MM.1S (cell line): ENCODE results near the gene HDAC7.

ENCODE experiments used
- DNase-seq: peaks from one replicate; pipeline ENCODE4 v3.0.0-alpha.2; 2015
- H2AFZ ChIP-seq: fragments of 300-600 bp; sonication (generic); 2 replicates; pipeline ENCODE4 v1.6.0; 2016; ENCODE audit warnings: antibody characterized with exemption, low read length
- H3F3A ChIP-seq: fragments of 300-600 bp; sonication (generic); 2 replicates; pipeline ENCODE4 v1.6.1; 2016; ENCODE audit warnings: mild to moderate bottlenecking, antibody characterized with exemption, low read length, moderate library complexity, mixed read lengths; ENCODE audit not compliant: insufficient read depth
- H3K27ac ChIP-seq: fragments of 300-600 bp; sonication (generic); 2 replicates; pipeline ENCODE4 v1.5.1; 2016; ENCODE audit warnings: mild to moderate bottlenecking, low read length
- H3K27me3 ChIP-seq: fragments of 300-600 bp; sonication (generic); replicated peaks from 2 replicates; pipeline ENCODE4 v1.6.0; 2016; ENCODE audit warnings: low read length; ENCODE audit not compliant: insufficient read depth
- H3K36me3 ChIP-seq: fragments of 300-600 bp; sonication (generic); replicated peaks from 2 replicates; pipeline ENCODE4 v1.6.1; 2016; ENCODE audit warnings: mild to moderate bottlenecking, low read length, mixed read lengths; ENCODE audit not compliant: insufficient read depth
- H3K4me1 ChIP-seq: fragments of 300-600 bp; sonication (generic); 2 replicates; pipeline ENCODE4 v1.6.1; 2016; ENCODE audit warnings: low read length, mixed read lengths
- H3K4me2 ChIP-seq: fragments of 300-600 bp; sonication (generic); 2 replicates; pipeline ENCODE4 v1.6.0; 2016; ENCODE audit warnings: low read depth, low read length
- H3K4me3 ChIP-seq: fragments of 300-600 bp; sonication (generic); 2 replicates; pipeline ENCODE4 v1.5.1; 2016; ENCODE audit warnings: low read length, mixed read lengths
- H3K79me2 ChIP-seq: fragments of 300-600 bp; sonication (generic); 2 replicates; pipeline ENCODE4 v1.6.1; 2016; ENCODE audit warnings: mixed run types, low read length, mixed read lengths
- H3K9ac ChIP-seq: fragments of 300-600 bp; sonication (generic); 2 replicates; pipeline ENCODE4 v1.6.1; 2016; ENCODE audit warnings: low read length, mixed read lengths
- H3K9me2 ChIP-seq: fragments of 300-600 bp; sonication (generic); replicated peaks from 2 replicates; pipeline ENCODE4 v1.6.1; 2016; ENCODE audit warnings: mild to moderate bottlenecking, low read length, mixed read lengths; ENCODE audit not compliant: insufficient read depth
- H3K9me3 ChIP-seq: fragments of 300-600 bp; sonication (generic); replicated peaks from 2 replicates; pipeline ENCODE4 v1.6.1; 2016; ENCODE audit warnings: mild to moderate bottlenecking, low read length, mixed read lengths; ENCODE audit not compliant: insufficient read depth
- H4K20me1 ChIP-seq: fragments of 300-600 bp; sonication (generic); 2 replicates; pipeline ENCODE4 v1.6.1; 2016; ENCODE audit warnings: mild to moderate bottlenecking, low read length, moderate library complexity, mixed read lengths; ENCODE audit not compliant: insufficient read depth
- EZH2 ChIP-seq: fragments of 300-600 bp; sonication (generic); optimal IDR thresholded peaks from 2 replicates; pipeline ENCODE3; 2017; ENCODE audit warnings: low read depth, mild to moderate bottlenecking, antibody characterized with exemption, low read length, mixed read lengths
- EZH2phosphoT487 ChIP-seq: fragments of 300-600 bp; sonication (generic); IDR thresholded peaks from 2 replicates; pipeline ENCODE4 v1.6.1; 2018; ENCODE audit warnings: antibody characterized with exemption, low read length
- TF ChIP-seq, protein P1 (sequence below): fragments of 300-600 bp; sonication (generic); IDR thresholded peaks from 2 replicates; pipeline ENCODE4 v1.5.1; 2016; ENCODE audit warnings: antibody characterized with exemption, low read length, mixed read lengths

Gene HDAC7

DNA sequence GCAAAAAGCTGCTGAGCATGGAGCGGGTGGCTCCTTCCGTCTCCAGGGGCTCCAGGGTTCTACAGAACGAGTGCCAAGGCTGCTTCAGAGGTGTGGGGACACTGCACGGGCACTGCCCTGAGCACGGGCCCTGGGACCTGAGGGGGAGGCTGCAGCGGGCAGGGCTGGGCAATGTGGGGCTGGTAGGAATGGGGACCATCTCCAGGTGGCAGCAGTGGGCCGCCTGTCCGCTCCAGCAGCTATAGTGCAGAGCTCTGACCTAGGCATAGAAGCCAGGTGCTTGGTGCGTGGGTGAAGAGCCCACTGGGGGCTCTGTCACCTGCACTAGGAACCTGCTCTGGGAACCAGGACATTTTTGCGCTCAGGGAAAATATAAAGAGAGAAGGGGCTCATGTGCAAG, 22.3 kb downstream of the HDAC7 start:
- no peak for TF ChIP-seq EZH2
- TF ChIP-seq, protein P1, sequence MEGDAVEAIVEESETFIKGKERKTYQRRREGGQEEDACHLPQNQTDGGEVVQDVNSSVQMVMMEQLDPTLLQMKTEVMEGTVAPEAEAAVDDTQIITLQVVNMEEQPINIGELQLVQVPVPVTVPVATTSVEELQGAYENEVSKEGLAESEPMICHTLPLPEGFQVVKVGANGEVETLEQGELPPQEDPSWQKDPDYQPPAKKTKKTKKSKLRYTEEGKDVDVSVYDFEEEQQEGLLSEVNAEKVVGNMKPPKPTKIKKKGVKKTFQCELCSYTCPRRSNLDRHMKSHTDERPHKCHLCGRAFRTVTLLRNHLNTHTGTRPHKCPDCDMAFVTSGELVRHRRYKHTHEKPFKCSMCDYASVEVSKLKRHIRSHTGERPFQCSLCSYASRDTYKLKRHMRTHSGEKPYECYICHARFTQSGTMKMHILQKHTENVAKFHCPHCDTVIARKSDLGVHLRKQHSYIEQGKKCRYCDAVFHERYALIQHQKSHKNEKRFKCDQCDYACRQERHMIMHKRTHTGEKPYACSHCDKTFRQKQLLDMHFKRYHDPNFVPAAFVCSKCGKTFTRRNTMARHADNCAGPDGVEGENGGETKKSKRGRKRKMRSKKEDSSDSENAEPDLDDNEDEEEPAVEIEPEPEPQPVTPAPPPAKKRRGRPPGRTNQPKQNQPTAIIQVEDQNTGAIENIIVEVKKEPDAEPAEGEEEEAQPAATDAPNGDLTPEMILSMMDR: peak; percentile 47
- Histone ChIP-seq H3K4me3 (no peak overlapping the region), H3K4me2 (no peak overlapping the region), H3K27me3 (no peaks in the 10 kb centered on the region), H3K4me1 (no peaks in the 10 kb centered on the region), H3K9me2 (no peaks in the 10 kb centered on the region), H2AFZ (no peak overlapping the region), H3K27ac (no peak overlapping the region), H3K9me3 (no peaks in the 10 kb centered on the region), H4K20me1 (no peaks in the 10 kb centered on the region), H3K36me3 (no peaks in the 10 kb centered on the region), H3K9ac (no peak overlapping the region), H3F3A (no peaks in the 10 kb centered on the region), H3K79me2 (peaks cover 53% of the 10 kb centered on the region)
- no peak for DNase-seq

DNA sequence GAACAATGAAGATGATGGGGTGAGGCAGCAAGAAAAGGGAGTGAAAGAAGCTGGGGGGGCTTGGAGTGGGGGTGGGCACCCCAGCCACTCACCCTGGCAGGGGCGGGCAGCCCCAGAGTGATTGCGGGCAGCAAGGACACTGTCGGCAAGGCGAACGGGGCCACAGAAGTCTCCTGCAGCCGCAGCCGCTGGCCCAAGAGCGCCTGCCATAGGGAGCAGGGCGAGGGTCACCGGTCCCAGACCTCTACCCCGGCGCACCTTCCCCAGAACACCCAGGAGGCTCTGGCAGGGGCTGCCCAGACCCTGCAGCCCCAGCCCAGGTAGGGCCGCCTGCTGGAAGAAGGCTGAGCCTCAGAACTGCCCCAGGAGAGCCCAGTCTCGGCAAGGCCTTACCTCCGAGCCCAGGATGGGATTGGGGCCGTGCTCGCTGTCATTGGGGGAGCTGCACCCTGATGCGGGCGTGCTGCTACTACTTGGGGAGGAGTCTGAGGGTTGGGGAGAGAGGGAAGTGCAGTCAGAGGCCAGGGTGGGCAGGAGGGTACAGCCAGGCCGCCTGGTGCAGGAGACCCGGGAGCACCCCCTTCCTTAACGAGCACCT, 23.8 kb downstream of the HDAC7 start:
- H3K27ac ChIP-seq: no peak overlapping the region
- TF ChIP-seq, protein P1: no peak
- TF ChIP-seq EZH2phosphoT487 (no peak), EZH2 (no peak)

DNA sequence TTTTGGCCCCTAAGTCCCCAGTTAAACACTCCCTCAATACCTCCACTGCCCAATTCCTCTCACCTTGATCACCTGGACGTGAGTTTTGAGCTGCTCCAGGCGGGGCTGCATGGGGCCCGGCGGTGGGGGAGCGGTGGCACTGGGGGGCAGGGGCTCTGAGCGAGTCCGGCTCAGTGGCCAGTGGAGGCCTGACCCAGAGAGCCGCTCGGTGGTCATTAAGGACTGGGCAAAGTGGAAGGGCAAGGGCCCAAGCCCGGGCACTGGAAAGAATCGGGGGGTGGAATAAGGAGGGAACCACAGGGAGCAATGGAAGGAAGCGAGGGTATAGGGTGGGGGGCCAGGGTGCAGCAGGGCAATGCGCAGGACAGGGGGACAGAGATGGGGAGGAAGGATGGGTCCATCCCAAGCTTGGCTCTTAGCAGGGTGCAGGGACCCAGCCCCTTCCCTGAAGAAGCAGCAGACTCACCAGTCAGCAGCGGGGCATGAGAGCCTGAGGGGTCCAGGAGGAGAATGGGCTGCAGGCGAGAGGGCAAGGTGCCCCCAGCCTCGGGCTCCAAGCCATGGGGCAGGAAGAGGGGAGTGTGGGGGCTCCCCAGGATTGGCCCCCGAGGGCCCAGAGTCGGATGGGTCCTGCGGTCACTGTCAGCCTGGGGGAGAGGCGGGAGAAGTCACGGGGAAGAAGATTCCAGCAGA, 24.4 kb downstream of the HDAC7 start:
- H3F3A ChIP-seq: no peaks in the 10 kb centered on the region
- no peak for TF ChIP-seq EZH2
- TF ChIP-seq, protein P1: no peak
- no peak for TF ChIP-seq EZH2phosphoT487
- H3K27me3 ChIP-seq: no peaks in the 10 kb centered on the region
- DNase-seq: no peak
- no peak overlapping the region for H3K27ac ChIP-seq
- no peaks in the 10 kb centered on the region for H4K20me1 ChIP-seq
- H3K79me2 ChIP-seq: peaks cover 35% of the 10 kb centered on the region
- H3K4me2 ChIP-seq: no peak overlapping the region
- no peaks in the 10 kb centered on the region for H3K4me1 ChIP-seq
- H2AFZ ChIP-seq: no peak overlapping the region
- no peak overlapping the region for H3K4me3 ChIP-seq
- no peaks in the 10 kb centered on the region for H3K36me3 ChIP-seq
- no peak overlapping the region for H3K9ac ChIP-seq
- H3K9me3 ChIP-seq: no peaks in the 10 kb centered on the region
- no peaks in the 10 kb centered on the region for H3K9me2 ChIP-seq

More for the DNA sequence above, 23.8 kb downstream of the HDAC7 start:
- Histone ChIP-seq H3K27me3 (no peaks in the 10 kb centered on the region), H3F3A (no peaks in the 10 kb centered on the region), H3K79me2 (peaks cover 41% of the 10 kb centered on the region), H2AFZ (no peak overlapping the region), H3K4me3 (no peak overlapping the region), H3K9me2 (no peaks in the 10 kb centered on the region), H3K36me3 (no peaks in the 10 kb centered on the region), H4K20me1 (no peaks in the 10 kb centered on the region), H3K9me3 (no peaks in the 10 kb centered on the region), H3K4me2 (no peak overlapping the region), H3K9ac (no peak overlapping the region), H3K4me1 (no peaks in the 10 kb centered on the region)
- DNase-seq: no peak
